Keratinocyte (primary cell): ENCODE data around the gene CRIM1. TPM values are rescaled to one million over a fixed set of nuclear protein-coding genes. Genes with fewer than 3 reads are reported as not detected.

Experiments
- DNase-seq: peaks from one replicate; pipeline ENCODE4 v3.0.0-alpha.2; 2011; ENCODE audit warnings: low read depth, missing footprints, low spot score
- FAIRE-seq: peaks from 2 replicates; lab custom pipeline; 2011; peaks lifted over from hg19 to GRCh38; lab: Jason Lieb, UNC
- H2AFZ ChIP-seq: 2 replicates; pipeline ENCODE4 v1.6.0; 2012; ENCODE audit warnings: low read length, control low read depth, inconsistent platforms; ENCODE audit not compliant: control insufficient read depth
- H3K27ac ChIP-seq: 2 replicates; pipeline ENCODE4 v1.5.1; 2011; ENCODE audit warnings: low read length; ENCODE audit not compliant: control insufficient read depth, insufficient read depth
- H3K27me3 ChIP-seq: 3 replicates; pipeline ENCODE4 v1.6.0; 2011; ENCODE audit warnings: low read length; ENCODE audit not compliant: control insufficient read depth, insufficient read depth; ENCODE audit errors: extremely low read depth
- H3K36me3 ChIP-seq, 2 experiments: 2 replicates in 1 of 2; 3 replicates in 1 of 2; pipeline ENCODE4 v1.5.1; 2011; ENCODE audit warnings: low read length in 2 of 2, mild to moderate bottlenecking in 1 of 2; ENCODE audit not compliant: control insufficient read depth in 2 of 2, insufficient read depth in 2 of 2; ENCODE audit errors: extremely low read depth in 1 of 2
- H3K4me1 ChIP-seq: 3 replicates; pipeline ENCODE4 v1.5.1; 2011; ENCODE audit warnings: low read length; ENCODE audit not compliant: control insufficient read depth, insufficient read depth; ENCODE audit errors: extremely low read depth
- H3K4me2 ChIP-seq: 3 replicates; pipeline ENCODE4 v1.6.0; 2011; ENCODE audit warnings: low read depth, low read length; ENCODE audit not compliant: control insufficient read depth, insufficient read depth; ENCODE audit errors: extremely low read depth
- H3K4me3 ChIP-seq, 3 experiments: fragments of 200-600 bp in 1 of 3; sonication (generic) in 1 of 3; 2 replicates in 2 of 3; 3 replicates in 1 of 3; pipeline ENCODE4 v1.5.1; 2011 to 2016; ENCODE audit warnings: low read length in 3 of 3, mild to moderate bottlenecking in 3 of 3, control low read depth in 2 of 3, inconsistent platforms in 1 of 3, low read depth in 1 of 3, mixed read lengths in 1 of 3, mixed run types in 1 of 3, moderate library complexity in 1 of 3; ENCODE audit not compliant: control insufficient read depth in 2 of 3, insufficient read depth in 2 of 3; ENCODE audit errors: extremely low read depth in 1 of 3
- H3K79me2 ChIP-seq: 2 replicates; pipeline ENCODE4 v1.6.0; 2012; ENCODE audit warnings: low read length; ENCODE audit not compliant: control insufficient read depth, insufficient read depth
- H3K9ac ChIP-seq: 3 replicates; pipeline ENCODE4 v1.6.0; 2011; ENCODE audit warnings: low read length; ENCODE audit not compliant: control insufficient read depth, insufficient read depth; ENCODE audit errors: extremely low read depth
- H3K9me1 ChIP-seq: 3 replicates; pipeline ENCODE4 v1.6.0; 2011; ENCODE audit warnings: low read length; ENCODE audit not compliant: control insufficient read depth, insufficient read depth; ENCODE audit errors: extremely low read depth
- H3K9me3 ChIP-seq: 2 replicates; pipeline ENCODE4 v1.5.1; 2012; ENCODE audit warnings: low read depth, low read length; ENCODE audit not compliant: control insufficient read depth
- H4K20me1 ChIP-seq: 3 replicates; pipeline ENCODE4 v1.6.0; 2011; ENCODE audit warnings: low read length; ENCODE audit not compliant: control insufficient read depth, insufficient read depth; ENCODE audit errors: extremely low read depth
- CTCF ChIP-seq, 3 experiments: IDR thresholded peaks in 1 of 3; conservative IDR thresholded peaks in 1 of 3; optimal IDR thresholded peaks in 1 of 3; 2 replicates in 2 of 3; 3 replicates in 1 of 3; pipeline versions ENCODE3 to v1.5.1; 2011; ENCODE audit warnings: low read length in 3 of 3, mild to moderate bottlenecking in 3 of 3, moderate library complexity in 2 of 3, control low read depth in 1 of 3, inconsistent platforms in 1 of 3; ENCODE audit not compliant: insufficient read depth in 2 of 3; ENCODE audit errors: extremely low read depth in 1 of 3
- EZH2 ChIP-seq: IDR thresholded peaks from one replicate; pipeline ENCODE4 v1.6.1; 2012; ENCODE audit warnings: inconsistent platforms, mild to moderate bottlenecking, low read length, moderate library complexity
- dilution Hi-C: fragments of 300-500 bp; cut with MboI; formaldehyde crosslinking; loops from one replicate; pipeline ENCODE4 v1.7.0; 2020; ENCODE audit warnings: low sequenced_read_pairs; ENCODE audit not compliant: extremely low pct_ligation_motif_present
- polyA plus RNA-seq, 5 experiments: library from polyadenylated mRNA; depleted of rRNA in 3 of 5; stranded (reverse) in 3 of 5; stranded (forward) in 1 of 5; unstranded in 1 of 5; fragments of >200 nt; gene quantifications; 1 replicate in 1 of 5; 2 replicates in 3 of 5; 3 replicates in 1 of 5; pipeline versions ENCODE4 v1.2.1 to v1.2.3, GENCODE V29; 2011 to 2012; ENCODE audit warnings: missing spikeins in 2 of 5, low read depth in 1 of 5, low replicate concordance in 1 of 5

The CRIM1 gene
- polyA plus RNA-seq, 1 donor (not counting 4 experiments of a cell fraction or from before 2014, with no cell fraction given): 98.3 TPM

- peaks cover 2% of the 10 kb centered on the region for H3K9me1 ChIP-seq
- peaks cover 94% of the 10 kb centered on the region for H3K79me2 ChIP-seq
- FAIRE-seq: peak; percentile 89
- H3K9me3 ChIP-seq: no peaks in the 10 kb centered on the region
- H3K4me1 ChIP-seq: peaks cover 73% of the 10 kb centered on the region
- dilution Hi-C loops: no loop called here
- H3K4me2 ChIP-seq: peak overlapping the region; percentile 71
- peak; percentile 81 for DNase-seq
- peak overlapping the region; percentile 73 for H3K27ac ChIP-seq
- H3K27me3 ChIP-seq: no peaks in the 10 kb centered on the region
- H4K20me1 ChIP-seq: no peaks in the 10 kb centered on the region
- no peak overlapping the region for H3K9ac ChIP-seq
- H2AFZ ChIP-seq: no peak overlapping the region
- H3K36me3 ChIP-seq: peaks cover 6 to 9% of the 10 kb centered on the region in 2 experiments
- peak overlapping the region in 1 of 3 experiments; percentile 4 for H3K4me3 ChIP-seq
- TF ChIP-seq CTCF (optimal IDR thresholded peaks at IDR 0.05 in 1 of 3, IDR thresholded peaks at IDR 0.05 in 1 of 3, conservative IDR thresholded peaks at IDR 0.05 in 1 of 3; ENCODE audit: extremely low read depth in 1 of 3, insufficient read depth in 2 of 3, low read length in 3 of 3) (peak in 2 of 3 experiments; percentile 26 to 47), EZH2 (no peak)
Observed at GRCh38 chr2:36376992-36377738, 21.6 kb downstream of the CRIM1 start.

GRCh38 chr2:36379710-36380448, 24.3 kb downstream of the CRIM1 start:
- no peaks in the 10 kb centered on the region for H4K20me1 ChIP-seq

More at GRCh38 chr2:36379710-36380448, 24.3 kb downstream of the CRIM1 start:
- no peak overlapping the region for H3K27ac ChIP-seq
- H3K9me1 ChIP-seq: peaks cover 5% of the 10 kb centered on the region
- no peak overlapping the region for H2AFZ ChIP-seq
- no peak for DNase-seq
- H3K9me3 ChIP-seq: no peaks in the 10 kb centered on the region
- no peak overlapping the region for H3K4me3 ChIP-seq
- H3K79me2 ChIP-seq: peaks cover 94% of the 10 kb centered on the region
- peaks cover 10 to 13% of the 10 kb centered on the region in 2 experiments for H3K36me3 ChIP-seq
- no peak overlapping the region for H3K4me2 ChIP-seq
- H3K9ac ChIP-seq: no peak overlapping the region
- dilution Hi-C loops: no loop called here
- H3K4me1 ChIP-seq: peaks cover 46% of the 10 kb centered on the region
- H3K27me3 ChIP-seq: no peaks in the 10 kb centered on the region
- FAIRE-seq: no peak
- TF ChIP-seq CTCF (optimal IDR thresholded peaks at IDR 0.05 in 1 of 3, IDR thresholded peaks at IDR 0.05 in 1 of 3, conservative IDR thresholded peaks at IDR 0.05 in 1 of 3; ENCODE audit: extremely low read depth in 1 of 3, insufficient read depth in 2 of 3, low read length in 3 of 3) (no peak), EZH2 (no peak)
